Natural killer cell (primary cell): Measurements from ENCODE around the gene ABHD16A. TPM values are rescaled to one million over a fixed set of nuclear protein-coding genes. Genes with fewer than 3 reads are reported as not detected.

Experiments used
- ATAC-seq, 3 donors: fragments of 150-1000 bp in 2 of 3; fragments of 200-7000 bp in 1 of 3; cut with Tn5 transposase; 1 replicate in 1 of 3; 2 replicates in 2 of 3; pipeline ENCODE4 v1.10.0; 2021; ENCODE audit warnings: mild to moderate bottlenecking in 2 of 3, moderate library complexity in 2 of 3
- DNase-seq, 2 donors: peaks; one replicate each; pipeline versions ENCODE4 v3.0.0 to v3.0.0-alpha.2; 2013 to 2021; ENCODE audit warnings: mixed read lengths in 1 of 2
- H3K27ac ChIP-seq: one replicate; pipeline ENCODE4 v1.5.1; 2013; ENCODE audit warnings: mild to moderate bottlenecking, low read length
- H3K27me3 ChIP-seq: one replicate; pipeline ENCODE4 v1.6.1; 2013; ENCODE audit warnings: low read length; ENCODE audit not compliant: control insufficient read depth, insufficient read depth
- H3K36me3 ChIP-seq: one replicate; pipeline ENCODE4 v1.6.1; 2013; ENCODE audit warnings: low read length; ENCODE audit not compliant: control insufficient read depth, insufficient read depth
- H3K4me1 ChIP-seq: one replicate; pipeline ENCODE4 v1.6.1; 2013; ENCODE audit warnings: low read length; ENCODE audit not compliant: control insufficient read depth, insufficient read depth
- H3K4me3 ChIP-seq: one replicate; pipeline ENCODE4 v1.5.1; 2013; ENCODE audit warnings: low read length
- H3K9me3 ChIP-seq: one replicate; pipeline ENCODE4 v1.6.1; 2013; ENCODE audit warnings: low read length; ENCODE audit not compliant: control insufficient read depth, insufficient read depth
- H3K27ac Mint-ChIP-seq, 2 donors: one replicate each; pipeline ENCODE4 v1.8.0; 2022; ENCODE audit warnings: mild to moderate bottlenecking in 2 of 2, mixed read lengths in 2 of 2, moderate library complexity in 1 of 2
- H3K27me3 Mint-ChIP-seq, 2 donors: one replicate each; pipeline ENCODE4 v1.8.0; 2022; ENCODE audit warnings: low read depth in 2 of 2, mixed read lengths in 2 of 2
- H3K36me3 Mint-ChIP-seq: one replicate; pipeline ENCODE4 v1.8.0; 2022; ENCODE audit warnings: mixed read lengths
- H3K4me1 Mint-ChIP-seq, 2 donors: one replicate each; pipeline ENCODE4 v1.8.0; 2022; ENCODE audit warnings: mixed read lengths in 2 of 2
- H3K4me3 Mint-ChIP-seq: one replicate; pipeline ENCODE4 v1.8.0; 2022; ENCODE audit warnings: mild to moderate bottlenecking, moderate library complexity, mixed read lengths
- H3K9me3 Mint-ChIP-seq, 2 donors: one replicate each; pipeline ENCODE4 v1.8.0; 2022; ENCODE audit warnings: mixed read lengths in 2 of 2
- WGBS: methylation state at CpG from one replicate; pipeline ENCODE4 v1.1.7; 2013; ENCODE audit warnings: missing lambda C conversion rate; ENCODE audit not compliant: insufficient coverage; 5-methylcytosine and 5-hydroxymethylcytosine counted together
- intact Hi-C: fragments of 100-400 bp; cut with micrococcal nuclease; formaldehyde crosslinking; loops from one replicate; pipeline ENCODE4 v1.14.2; 2022
- total RNA-seq, 4 donors: library from RNA; stranded (reverse); fragments of 120-200 nt in 1 of 4; gene quantifications; one replicate each; pipeline versions ENCODE4 v1.2.3 to v1.2.4, GENCODE V29; 2013 to 2022
- TF ChIP-seq, protein P1 (sequence below): fragments of 200-600 bp; IDR thresholded peaks from one replicate; pipeline ENCODE4 v1.8.0; 2022; ENCODE audit warnings: antibody characterized with exemption

The ABHD16A gene
- total RNA-seq, 3 donors from 2014 or later (not counting 1 experiment from before 2014, with no cell fraction given), result 92.0 to 97.6 (median 94.2) TPM

DNA sequence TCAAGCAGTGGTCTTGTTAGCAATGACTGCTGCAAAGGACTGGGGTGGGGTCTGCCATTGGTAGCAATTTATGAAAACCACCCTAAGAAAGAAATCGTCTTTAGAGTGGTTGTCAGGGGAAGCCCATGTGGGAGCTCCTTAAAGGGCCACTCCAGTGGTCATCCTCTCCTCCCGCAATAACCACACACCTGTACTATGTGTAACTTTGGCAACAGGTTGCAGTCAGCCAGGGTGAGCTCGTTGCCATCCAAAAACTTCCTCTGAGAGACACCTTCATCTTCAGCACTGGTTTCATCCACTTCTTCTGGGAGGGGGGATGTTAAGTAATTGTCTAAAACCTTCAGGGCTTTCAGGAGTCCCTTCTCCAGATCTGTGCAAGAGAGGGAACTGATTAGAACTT lies 28.9 kb upstream of the ABHD16A start:
- 88% methylated on average over 2 of the region's 3 CpGs for WGBS
- H3K27ac Mint-ChIP-seq, result peak overlapping the region; percentile 90 to 91
- ATAC-seq (no peak), DNase-seq (no peak)
- no peaks in the 10 kb centered on the region for H3K9me3 Mint-ChIP-seq
- no peaks in the 10 kb centered on the region for H3K27me3 ChIP-seq
- peaks cover 68% of the 10 kb centered on the region for H3K4me1 ChIP-seq
- TF ChIP-seq, protein P1, sequence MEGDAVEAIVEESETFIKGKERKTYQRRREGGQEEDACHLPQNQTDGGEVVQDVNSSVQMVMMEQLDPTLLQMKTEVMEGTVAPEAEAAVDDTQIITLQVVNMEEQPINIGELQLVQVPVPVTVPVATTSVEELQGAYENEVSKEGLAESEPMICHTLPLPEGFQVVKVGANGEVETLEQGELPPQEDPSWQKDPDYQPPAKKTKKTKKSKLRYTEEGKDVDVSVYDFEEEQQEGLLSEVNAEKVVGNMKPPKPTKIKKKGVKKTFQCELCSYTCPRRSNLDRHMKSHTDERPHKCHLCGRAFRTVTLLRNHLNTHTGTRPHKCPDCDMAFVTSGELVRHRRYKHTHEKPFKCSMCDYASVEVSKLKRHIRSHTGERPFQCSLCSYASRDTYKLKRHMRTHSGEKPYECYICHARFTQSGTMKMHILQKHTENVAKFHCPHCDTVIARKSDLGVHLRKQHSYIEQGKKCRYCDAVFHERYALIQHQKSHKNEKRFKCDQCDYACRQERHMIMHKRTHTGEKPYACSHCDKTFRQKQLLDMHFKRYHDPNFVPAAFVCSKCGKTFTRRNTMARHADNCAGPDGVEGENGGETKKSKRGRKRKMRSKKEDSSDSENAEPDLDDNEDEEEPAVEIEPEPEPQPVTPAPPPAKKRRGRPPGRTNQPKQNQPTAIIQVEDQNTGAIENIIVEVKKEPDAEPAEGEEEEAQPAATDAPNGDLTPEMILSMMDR, result no peak
- H3K4me1 Mint-ChIP-seq, result peaks cover 55 to 80% of the 10 kb centered on the region in 2 donors
- H3K27me3 Mint-ChIP-seq, result no peaks in the 10 kb centered on the region
- peaks cover under 1% of the 10 kb centered on the region for H3K36me3 Mint-ChIP-seq
- H3K36me3 ChIP-seq, result peaks cover 41% of the 10 kb centered on the region
- H3K27ac ChIP-seq, result no peak overlapping the region
- peak overlapping the region; percentile 97 for H3K4me3 Mint-ChIP-seq
- no peak overlapping the region for H3K4me3 ChIP-seq
- intact Hi-C loops, result loop anchor here (10.0 kb wide), 1 partner anchor 187 kb away; the partner anchor contains the start of genes ATP6V1G2, DDX39B and NFKBIL1
- H3K9me3 ChIP-seq, result no peaks in the 10 kb centered on the region

DNA sequence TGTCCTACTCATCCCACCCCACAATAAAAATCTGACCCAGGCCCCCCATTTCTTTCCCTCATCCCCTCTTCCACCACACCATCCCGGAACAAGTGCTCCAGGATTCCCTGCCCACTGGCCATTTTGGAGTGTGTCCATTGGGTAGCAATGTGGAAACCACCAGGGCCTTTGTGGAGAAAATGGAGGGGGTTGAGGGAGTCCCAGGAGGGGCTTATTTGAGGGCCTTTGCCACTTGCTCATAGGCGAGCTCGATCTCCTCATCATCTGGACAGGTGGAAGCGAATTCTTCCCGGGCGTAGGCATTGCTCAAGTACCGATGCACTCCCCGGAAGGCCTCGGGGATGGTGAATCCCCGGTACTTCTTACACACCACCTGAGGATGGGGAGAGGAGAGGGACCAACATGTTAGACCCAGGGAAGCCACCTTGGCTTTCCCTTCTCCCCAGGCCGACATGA lies 27.5 kb upstream of the ABHD16A start:
- peaks cover 49% of the 10 kb centered on the region for H3K36me3 ChIP-seq
- DNase-seq (no peak), ATAC-seq (no peak)
- 90% methylated on average over 11 of the region's 11 CpGs for WGBS
- peaks cover 68% of the 10 kb centered on the region for H3K4me1 ChIP-seq
- H3K9me3 Mint-ChIP-seq, result no peaks in the 10 kb centered on the region
- peaks cover 57 to 80% of the 10 kb centered on the region in 2 donors for H3K4me1 Mint-ChIP-seq
- H3K9me3 ChIP-seq, result no peaks in the 10 kb centered on the region
- TF ChIP-seq, protein P1, result no peak
- no peaks in the 10 kb centered on the region for H3K27me3 ChIP-seq
- intact Hi-C loops, result loop anchor here (1.0 to 10.0 kb wide), 2 partner anchors 100 to 186 kb away; partner anchors contain the start of genes ATP6V1G2, DDX39B and NFKBIL1
- no peak overlapping the region for H3K4me3 ChIP-seq
- peaks cover 14% of the 10 kb centered on the region for H3K36me3 Mint-ChIP-seq
- peak overlapping the region; percentile 90 to 91 for H3K27ac Mint-ChIP-seq
- H3K27me3 Mint-ChIP-seq, result no peaks in the 10 kb centered on the region
- H3K27ac ChIP-seq, result peak overlapping the region; percentile 64
- peak overlapping the region; percentile 97 for H3K4me3 Mint-ChIP-seq

DNA sequence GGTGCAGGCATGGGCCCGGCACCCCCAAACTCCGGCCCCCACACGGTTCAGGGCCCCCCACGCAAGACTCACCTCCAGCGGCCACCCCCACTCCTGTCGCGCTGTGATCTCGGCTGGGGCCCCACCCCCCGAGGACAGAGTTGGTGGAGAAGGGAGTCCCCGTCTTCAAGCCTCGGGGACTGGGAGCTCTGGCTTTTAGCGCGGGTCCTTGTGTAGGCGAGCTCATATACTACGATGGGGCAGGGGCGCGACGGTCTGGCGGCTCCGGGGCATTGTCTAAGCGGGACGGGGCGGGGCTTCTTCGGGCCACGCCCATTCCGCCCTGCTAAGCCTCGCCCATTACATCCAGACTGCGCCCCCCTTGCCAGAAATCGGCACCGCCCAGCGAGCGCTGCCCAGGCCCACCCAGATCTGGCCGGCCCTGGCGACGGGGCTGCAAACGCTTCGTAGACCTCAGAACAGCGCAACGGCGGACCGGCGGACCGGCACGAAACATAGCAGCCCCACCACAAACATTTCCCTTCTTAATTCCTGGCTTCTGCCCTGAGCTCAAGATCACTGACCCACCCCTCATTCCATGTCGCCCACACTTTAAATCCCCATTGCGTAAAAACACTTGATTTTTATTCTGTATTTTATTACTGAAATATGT lies 27.0 kb upstream of the ABHD16A start:
- Histone ChIP-seq H3K27me3 (no peaks in the 10 kb centered on the region), H3K36me3 (peaks cover 49% of the 10 kb centered on the region), H3K27ac (peak overlapping the region; percentile 64), H3K4me3 (peak overlapping the region; percentile 75), H3K9me3 (no peaks in the 10 kb centered on the region), H3K4me1 (peaks cover 68% of the 10 kb centered on the region)
- ATAC-seq, result peak; percentile 42 to 67 (median 63)
- H3K27me3 Mint-ChIP-seq, result no peaks in the 10 kb centered on the region
- intact Hi-C loops, result loop anchor here (1.0 to 10.0 kb wide), 3 partner anchors 39 to 185 kb away; partner anchors contain the start of genes ATP6V1G2, DDX39B and NFKBIL1
- TF ChIP-seq, protein P1, result no peak
- peaks cover 56 to 77% of the 10 kb centered on the region in 2 donors for H3K4me1 Mint-ChIP-seq
- peak overlapping the region; percentile 97 for H3K4me3 Mint-ChIP-seq
- H3K36me3 Mint-ChIP-seq, result peaks cover 16% of the 10 kb centered on the region
- peak overlapping the region; percentile 90 to 91 for H3K27ac Mint-ChIP-seq
- H3K9me3 Mint-ChIP-seq, result no peaks in the 10 kb centered on the region
- 5% methylated on average over 43 of the region's 46 CpGs for WGBS
- DNase-seq, result peak; percentile 75 to 83
